Endothelial cell of umbilical vein (primary cell): ENCODE results near the gene TTLL11.

ENCODE experiments used
- EZH2 ChIP-seq: IDR thresholded peaks from 2 replicates; pipeline ENCODE4 v1.6.1; 2012; ENCODE audit warnings: borderline replicate concordance, low read depth, mild to moderate bottlenecking, moderate library complexity, low read length, inconsistent platforms; ENCODE audit not compliant: severe bottlenecking
- POLR2A ChIP-seq: IDR thresholded peaks from 2 replicates; pipeline ENCODE4 v1.6.1; 2012; ENCODE audit warnings: low read depth, mild to moderate bottlenecking, control low read depth, low read length
- POLR2AphosphoS5 ChIP-seq: IDR thresholded peaks from 2 replicates; pipeline ENCODE4 v1.6.1; 2012; ENCODE audit warnings: low read depth, mild to moderate bottlenecking, control low read depth, low read length, moderate library complexity; ENCODE audit not compliant: insufficient read depth
- TF ChIP-seq, protein P1 (sequence below): IDR thresholded peaks from 2 replicates; pipeline ENCODE4 v1.6.1; 2011; ENCODE audit not compliant: insufficient read depth, insufficient read length
- TF ChIP-seq, protein P2 (sequence below), 2 donors: IDR thresholded peaks; 1 replicate in 1 of 2; 2 replicates in 1 of 2; pipeline ENCODE4 v1.5.1; 2011; ENCODE audit warnings: low read length in 2 of 2, mild to moderate bottlenecking in 2 of 2, moderate library complexity in 2 of 2, control low read depth in 1 of 2, inconsistent platforms in 1 of 2, low read depth in 1 of 2; ENCODE audit not compliant: insufficient read depth in 1 of 2; ENCODE audit errors: extremely low read depth in 1 of 2

DNA sequence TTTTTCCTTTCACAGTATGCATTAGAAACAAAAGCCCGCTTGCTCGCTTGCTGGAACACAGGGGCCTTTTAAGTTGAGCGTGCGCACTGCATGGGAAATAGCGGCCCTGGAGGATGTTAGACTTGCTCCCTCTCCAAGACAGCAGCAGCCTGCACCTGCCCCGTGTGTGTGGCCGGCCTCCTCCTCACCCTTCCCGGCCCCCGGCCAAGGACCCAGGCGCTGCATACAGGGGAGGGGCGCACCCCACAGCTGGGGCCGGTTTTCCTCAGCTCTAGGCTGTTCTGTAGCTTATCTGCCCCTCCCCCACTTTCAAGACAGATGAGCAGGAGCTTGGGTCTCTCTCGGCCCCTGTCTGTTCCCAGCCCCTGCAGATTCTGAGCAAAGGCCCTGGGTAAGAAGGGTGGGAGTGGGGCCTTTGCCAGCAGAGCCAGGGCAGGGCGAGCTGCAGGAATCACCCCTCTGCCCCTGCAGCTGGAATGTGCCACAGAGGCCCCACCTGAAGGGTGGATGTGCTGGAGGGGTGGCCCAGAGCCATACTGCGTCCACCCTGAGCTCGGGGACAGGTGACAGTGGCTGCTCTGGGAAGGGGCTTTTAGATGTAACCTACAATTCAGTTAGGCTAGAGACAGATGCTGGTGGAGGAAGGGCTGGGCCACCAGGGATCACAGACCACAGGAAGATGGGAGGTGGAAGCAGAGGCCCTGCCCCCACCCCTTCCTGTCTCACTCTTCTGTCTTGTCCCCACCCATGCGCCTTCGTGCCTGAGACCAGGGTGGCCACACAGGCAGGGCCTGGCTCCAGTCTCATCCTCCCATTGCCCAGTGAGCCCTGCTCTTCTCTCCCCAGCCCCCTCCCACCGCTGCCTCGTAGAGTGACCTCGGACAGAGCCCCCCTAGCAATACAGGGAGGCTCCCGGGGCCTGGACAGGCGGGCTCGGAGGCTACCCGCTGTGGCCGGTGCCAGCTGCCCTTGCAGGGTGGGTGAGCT lies 309.3 kb downstream of the TTLL11 start:
- TF ChIP-seq POLR2A: no peak
- TF ChIP-seq, protein P1, sequence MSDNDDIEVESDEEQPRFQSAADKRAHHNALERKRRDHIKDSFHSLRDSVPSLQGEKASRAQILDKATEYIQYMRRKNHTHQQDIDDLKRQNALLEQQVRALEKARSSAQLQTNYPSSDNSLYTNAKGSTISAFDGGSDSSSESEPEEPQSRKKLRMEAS: no peak
- TF ChIP-seq, protein P2, sequence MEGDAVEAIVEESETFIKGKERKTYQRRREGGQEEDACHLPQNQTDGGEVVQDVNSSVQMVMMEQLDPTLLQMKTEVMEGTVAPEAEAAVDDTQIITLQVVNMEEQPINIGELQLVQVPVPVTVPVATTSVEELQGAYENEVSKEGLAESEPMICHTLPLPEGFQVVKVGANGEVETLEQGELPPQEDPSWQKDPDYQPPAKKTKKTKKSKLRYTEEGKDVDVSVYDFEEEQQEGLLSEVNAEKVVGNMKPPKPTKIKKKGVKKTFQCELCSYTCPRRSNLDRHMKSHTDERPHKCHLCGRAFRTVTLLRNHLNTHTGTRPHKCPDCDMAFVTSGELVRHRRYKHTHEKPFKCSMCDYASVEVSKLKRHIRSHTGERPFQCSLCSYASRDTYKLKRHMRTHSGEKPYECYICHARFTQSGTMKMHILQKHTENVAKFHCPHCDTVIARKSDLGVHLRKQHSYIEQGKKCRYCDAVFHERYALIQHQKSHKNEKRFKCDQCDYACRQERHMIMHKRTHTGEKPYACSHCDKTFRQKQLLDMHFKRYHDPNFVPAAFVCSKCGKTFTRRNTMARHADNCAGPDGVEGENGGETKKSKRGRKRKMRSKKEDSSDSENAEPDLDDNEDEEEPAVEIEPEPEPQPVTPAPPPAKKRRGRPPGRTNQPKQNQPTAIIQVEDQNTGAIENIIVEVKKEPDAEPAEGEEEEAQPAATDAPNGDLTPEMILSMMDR (IDR thresholded peaks at IDR 0.05; ENCODE audit: extremely low read depth in 1 of 2, insufficient read depth in 1 of 2, low read depth in 1 of 2, low read length in 2 of 2): no peak
- no peak for TF ChIP-seq EZH2
- no peak for TF ChIP-seq POLR2AphosphoS5
